ENCODE results near the gene CELF4.

DNA sequence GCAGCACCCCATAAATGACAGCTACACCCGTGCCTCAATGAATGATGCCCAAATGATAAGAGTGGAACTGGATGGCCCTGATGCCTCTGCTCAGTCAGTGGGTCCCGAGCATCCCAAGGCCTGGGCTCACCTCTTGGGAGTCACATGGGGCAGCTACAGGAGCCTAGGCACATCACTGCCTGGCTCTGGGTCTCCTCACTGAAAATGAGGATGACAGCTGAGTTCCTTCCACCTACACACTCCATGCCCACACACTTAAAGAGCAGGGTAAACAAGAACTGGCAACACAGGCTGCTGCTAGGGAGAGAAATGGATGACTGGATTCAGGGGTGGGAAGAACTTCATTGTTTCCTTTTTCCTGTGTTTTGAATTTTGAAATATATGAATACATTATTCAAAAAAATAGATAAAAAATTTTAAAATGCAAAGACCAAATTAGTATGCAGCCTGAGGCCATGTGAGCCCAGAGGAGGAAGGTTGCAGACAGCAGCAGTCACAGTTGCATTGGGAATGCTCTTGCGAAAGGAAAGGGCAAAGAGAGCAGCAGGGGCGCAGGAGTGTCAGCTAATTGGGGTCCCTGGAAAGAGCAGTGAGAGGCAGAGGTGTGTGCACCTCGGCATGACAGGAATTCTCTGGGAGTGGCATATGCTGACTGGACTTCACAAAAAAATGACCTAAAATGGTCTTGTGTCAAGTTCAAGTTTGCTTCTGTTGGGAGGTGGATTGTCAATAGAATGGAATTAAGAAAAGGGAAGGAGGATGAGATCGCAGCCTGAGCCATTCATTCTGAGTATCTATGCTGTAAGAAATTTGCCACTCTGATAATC lies 327.1 kb downstream of the CELF4 start:
- TF ChIP-seq YY1 (IDR thresholded peaks at IDR 0.05; ENCODE audit: low read depth): no peak
- TF ChIP-seq RAD21 (IDR thresholded peaks at IDR 0.05; ENCODE audit: low read depth): no peak
- TF ChIP-seq, protein P1, sequence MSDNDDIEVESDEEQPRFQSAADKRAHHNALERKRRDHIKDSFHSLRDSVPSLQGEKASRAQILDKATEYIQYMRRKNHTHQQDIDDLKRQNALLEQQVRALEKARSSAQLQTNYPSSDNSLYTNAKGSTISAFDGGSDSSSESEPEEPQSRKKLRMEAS (IDR thresholded peaks at IDR 0.05): no peak
- TF ChIP-seq EP300 (IDR thresholded peaks at IDR 0.05; ENCODE audit: borderline replicate concordance): peak; percentile 43; the same call in 1 of the 2 replicates
- TF ChIP-seq TAF1 (IDR thresholded peaks at IDR 0.05; ENCODE audit: low read depth): no peak
- TF ChIP-seq TCF12 (IDR thresholded peaks at IDR 0.05; ENCODE audit: low read depth): no peak
- TF ChIP-seq, protein P2, sequence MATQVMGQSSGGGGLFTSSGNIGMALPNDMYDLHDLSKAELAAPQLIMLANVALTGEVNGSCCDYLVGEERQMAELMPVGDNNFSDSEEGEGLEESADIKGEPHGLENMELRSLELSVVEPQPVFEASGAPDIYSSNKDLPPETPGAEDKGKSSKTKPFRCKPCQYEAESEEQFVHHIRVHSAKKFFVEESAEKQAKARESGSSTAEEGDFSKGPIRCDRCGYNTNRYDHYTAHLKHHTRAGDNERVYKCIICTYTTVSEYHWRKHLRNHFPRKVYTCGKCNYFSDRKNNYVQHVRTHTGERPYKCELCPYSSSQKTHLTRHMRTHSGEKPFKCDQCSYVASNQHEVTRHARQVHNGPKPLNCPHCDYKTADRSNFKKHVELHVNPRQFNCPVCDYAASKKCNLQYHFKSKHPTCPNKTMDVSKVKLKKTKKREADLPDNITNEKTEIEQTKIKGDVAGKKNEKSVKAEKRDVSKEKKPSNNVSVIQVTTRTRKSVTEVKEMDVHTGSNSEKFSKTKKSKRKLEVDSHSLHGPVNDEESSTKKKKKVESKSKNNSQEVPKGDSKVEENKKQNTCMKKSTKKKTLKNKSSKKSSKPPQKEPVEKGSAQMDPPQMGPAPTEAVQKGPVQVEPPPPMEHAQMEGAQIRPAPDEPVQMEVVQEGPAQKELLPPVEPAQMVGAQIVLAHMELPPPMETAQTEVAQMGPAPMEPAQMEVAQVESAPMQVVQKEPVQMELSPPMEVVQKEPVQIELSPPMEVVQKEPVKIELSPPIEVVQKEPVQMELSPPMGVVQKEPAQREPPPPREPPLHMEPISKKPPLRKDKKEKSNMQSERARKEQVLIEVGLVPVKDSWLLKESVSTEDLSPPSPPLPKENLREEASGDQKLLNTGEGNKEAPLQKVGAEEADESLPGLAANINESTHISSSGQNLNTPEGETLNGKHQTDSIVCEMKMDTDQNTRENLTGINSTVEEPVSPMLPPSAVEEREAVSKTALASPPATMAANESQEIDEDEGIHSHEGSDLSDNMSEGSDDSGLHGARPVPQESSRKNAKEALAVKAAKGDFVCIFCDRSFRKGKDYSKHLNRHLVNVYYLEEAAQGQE (IDR thresholded peaks at IDR 0.05; ENCODE audit: low read depth): no peak
- TF ChIP-seq CEBPB (IDR thresholded peaks at IDR 0.05): peak; percentile 40; the same call in 1 of the 2 replicates
- TF ChIP-seq EGR1 (IDR thresholded peaks at IDR 0.05): no peak
- no peak for TF ChIP-seq FOXM1 (IDR thresholded peaks at IDR 0.05; ENCODE audit: borderline replicate concordance, low read depth)
- TF ChIP-seq CREB1 (IDR thresholded peaks at IDR 0.05; ENCODE audit: low read depth): no peak
- TF ChIP-seq NFIC (IDR thresholded peaks at IDR 0.05): no peak
- TF ChIP-seq TEAD4 (IDR thresholded peaks at IDR 0.05): peak; percentile 78

All from Ishikawa (cell line).